Psoas muscle (tissue), 8 donors: ENCODE results near the gene GSDMA. TPM values are rescaled to one million over a fixed set of nuclear protein-coding genes. Genes with fewer than 3 reads are reported as not detected.
A peak's percentile ranks its signal among the peaks of the same experiment; 100 is the strongest.

Experiments used
- ATAC-seq, 4 donors: fragments of 200-7000 bp; cut with Tn5 transposase; one replicate each; pipeline ENCODE4 v1.9.1; 2020; ENCODE audit warnings: moderate library complexity in 3 of 4, mild to moderate bottlenecking in 2 of 4
- DNase-seq, 2 donors: peaks; one replicate each; pipeline ENCODE4 v3.0.0-alpha.2; 2020
- H3K27ac ChIP-seq: fragments of 200-600 bp; one replicate; pipeline ENCODE4 v1.8.0; 2022
- H3K27me3 ChIP-seq, 3 donors: fragments of 200-600 bp in 1 of 3; one replicate each; pipeline versions ENCODE4 v1.6.1 to v1.8.0; 2013 to 2022; ENCODE audit warnings: low read length in 2 of 3, mild to moderate bottlenecking in 2 of 3, moderate library complexity in 1 of 3; ENCODE audit not compliant: insufficient read depth in 3 of 3
- H3K36me3 ChIP-seq, 2 donors: fragments of 200-600 bp in 1 of 2; one replicate each; pipeline versions ENCODE4 v1.6.1 to v1.8.0; 2013 to 2022; ENCODE audit warnings: low read depth in 1 of 2, mild to moderate bottlenecking in 1 of 2, moderate library complexity in 1 of 2; ENCODE audit not compliant: insufficient read depth in 1 of 2
- H3K4me1 ChIP-seq: fragments of 200-600 bp; one replicate; pipeline ENCODE4 v1.8.0; 2022
- H3K4me3 ChIP-seq: fragments of 200-600 bp; one replicate; pipeline ENCODE4 v1.8.0; 2022; ENCODE audit warnings: mild to moderate bottlenecking
- H3K9me3 ChIP-seq: fragments of 200-600 bp; one replicate; pipeline ENCODE4 v1.8.0; 2022
- CTCF ChIP-seq: fragments of 200-600 bp; IDR thresholded peaks from one replicate; pipeline ENCODE4 v1.8.0; 2022; ENCODE audit warnings: antibody characterized with exemption
- WGBS, 3 donors: extraction: QIAGEN DNeasy Blood & Tissue Kit; methylation state at CpG; one replicate each; pipeline versions ENCODE4 v1.1.6 to v1.1.7; 2013; 5-methylcytosine and 5-hydroxymethylcytosine counted together
- intact Hi-C, 2 donors: fragments of 100-400 bp; cut with DNase I; formaldehyde crosslinking; loops; one replicate each; pipeline versions ENCODE4 v1.11.0 to v1.14.2; 2022
- polyA plus RNA-seq, 3 donors: library from polyadenylated mRNA; stranded (reverse); fragments of 200-250 nt; gene quantifications; one replicate each; pipeline ENCODE4 v1.2.3, GENCODE V29; 2013
- total RNA-seq, 4 donors: library from RNA; stranded (reverse); fragmentation: NEBNext Ultra II Directional in 2 of 4; extraction: Animal tissue kit (Norgen Biotek cat#: 25700) in 2 of 4; gene quantifications; one replicate each; pipeline versions ENCODE4 v1.2.1 to v1.2.4, GENCODE V29; 2021 to 2023
- donor health status: healthy with polysubstance abuse.
- donor health status: DM: no; HTN: no; CAD: no; lungs with moderate emphysema.
- donor health status: Bipolar disorder and iron deficiency.
- donor health status: healthy.
- donor health status: DM: yes; HTN: yes; CAD: no.
- donor health status: DM: no; HTN: no; CAD: no.
- donor health status: DM: no; HTN: no; CAD: no.
- donor health status: DM: yes; HTN: yes; CAD: no.

The GSDMA gene
- total and polyA plus RNA-seq, 7 donors = 0.03 to 0.32 (median 0.15) TPM; not detected in 3

- DNase-seq = no peak
- no peak for ATAC-seq
- peaks cover 42% of the 10 kb centered on the region for H3K4me1 ChIP-seq
- H3K4me3 ChIP-seq = peak overlapping the region; percentile 84
- peaks cover 0 to 30% of the 10 kb centered on the region in 2 donors for H3K36me3 ChIP-seq
- intact Hi-C loops = no loop called here
- H3K27ac ChIP-seq = no peak overlapping the region
- no peaks in the 10 kb centered on the region for H3K9me3 ChIP-seq
- WGBS, 3 donors = 34 to 48% (median 40%) methylated on average over 4 of the region's 4 CpGs
- TF ChIP-seq CTCF = no peak
- no peaks in the 10 kb centered on the region for H3K27me3 ChIP-seq
These were observed 36.6 kb upstream of the GSDMA start for GRCh38 chr17:39926135-39926587.

- Histone ChIP-seq H3K27ac (peak overlapping the region; percentile 90), H3K36me3 (peaks cover 0 to 26% of the 10 kb centered on the region in 2 donors), H3K4me3 (peak overlapping the region; percentile 84), H3K4me1 (peaks cover 42% of the 10 kb centered on the region), H3K27me3 (no peaks in the 10 kb centered on the region), H3K9me3 (no peaks in the 10 kb centered on the region)
- intact Hi-C loops = no loop called here
- 2 to 4% (median 3%) methylated on average over 13 to 15 of the region's 15 CpGs for WGBS, 3 donors
- ATAC-seq (peak in 3 of 4 donors; percentile 0 to 3 (median 1)), DNase-seq (no peak)
- TF ChIP-seq CTCF = no peak
These were observed 36.2 kb upstream of the GSDMA start for GRCh38 chr17:39926588-39927100.

- intact Hi-C loops = no loop called here
- Histone ChIP-seq H3K9me3 (no peaks in the 10 kb centered on the region), H3K27me3 (no peaks in the 10 kb centered on the region), H3K27ac (peak within 1 kb of the TSS; percentile 90), H3K36me3 (peaks cover 0 to 19% of the 10 kb centered on the region in 2 donors), H3K4me3 (peak within 1 kb of the TSS; percentile 84), H3K4me1 (peaks cover 42% of the 10 kb centered on the region)
- TF ChIP-seq CTCF = no peak
- DNase-seq = peak; percentile 92 to 97
- ATAC-seq = peak; percentile 88 to 92 (median 90)
- WGBS, 3 donors = 0 to 1% (median 1%) methylated on average over 64 to 72 of the region's 72 CpGs
These were observed 35.5 kb upstream of the GSDMA start, which contains the start of the genes LRRC3C and ORMDL3 for GRCh38 chr17:39927101-39927928. LRRC3C (plus strand) TSS chr17:39927732; CDS start chr17:39941524, 13,792 bp downstream. ORMDL3 (minus strand) TSS chr17:39927601; CDS start chr17:39924203, 3,398 bp downstream.

GRCh38 chr17:39927929-39928857 lies 34.6 kb upstream of the GSDMA start:
- WGBS, 3 donors = 11 to 18% (median 14%) methylated on average over 17 of the region's 17 CpGs
- intact Hi-C loops = no loop called here
- H3K4me3 ChIP-seq = peak overlapping the region; percentile 84
- no peak for TF ChIP-seq CTCF
- H3K27me3 ChIP-seq = no peaks in the 10 kb centered on the region
- H3K9me3 ChIP-seq = no peaks in the 10 kb centered on the region
- DNase-seq (peak; percentile 59 to 74), ATAC-seq (peak; percentile 3 to 45 (median 38))
- peaks cover 42% of the 10 kb centered on the region for H3K4me1 ChIP-seq
- peaks cover 0 to 10% of the 10 kb centered on the region in 2 donors for H3K36me3 ChIP-seq
- H3K27ac ChIP-seq = peak overlapping the region; percentile 90
